ENCODE measurements around the gene PCDHB14. TPM values are rescaled to one million over a fixed set of nuclear protein-coding genes. Genes with fewer than 3 reads are reported as not detected.
"Not testable (repeated sequence)": the region's sequence is repeated elsewhere in the genome, so short reads cannot be mapped to it uniquely, and the experiment has no call there.

PCDHB14 gene
- total RNA-seq (2021; ENCODE audit: unreplicated experiment) (0.80 TPM), Bru-seq, nascent RNA (percentile 35 among the genes with signal in this experiment), BruChase-seq, experiment 1, labeled RNA remaining after a 2-hour chase (percentile 51 among the genes with signal in this experiment), BruChase-seq, experiment 2, labeled RNA remaining after a 6-hour chase (percentile 53 among the genes with signal in this experiment)
- 2.1 TPM for polyA plus RNA-seq (2012; ENCODE audit: insufficient read length)
- long read RNA-seq, result 0 reads

- BruUV-seq (replicated peaks), result no TSS peak
- H3K4me3 ChIP-seq (ENCODE audit: low read depth in 2 of 2, low read length in 2 of 2), result peak within 1 kb of the TSS; percentile 35 to 51
Observed at GRCh38 chr5:141223112-141223783, at the start of gene PCDHB14. TSS of gene PCDHB14 (plus strand) at chr5:141223343. CDS start at chr5:141223506, 163 bp downstream.

GRCh38 chr5:141174291-141175104, 48.6 kb upstream of the PCDHB14 start:
- POLR2A ChIA-PET; H3K36me3 ChIP-seq (ENCODE audit: control insufficient read depth, insufficient read depth, low read length); CTCF ChIA-PET; H3K4me3 ChIP-seq (ENCODE audit: low read depth in 2 of 2, low read length in 2 of 2); ATAC-seq; H3K9me3 ChIP-seq (ENCODE audit: control insufficient read depth, insufficient read depth, low read depth, low read length); DNase-seq (ENCODE audit: low read depth, low spot score); BruUV-seq (replicated peaks); H3K27ac ChIP-seq (ENCODE audit: low read length); H3K4me1 ChIP-seq (ENCODE audit: control insufficient read depth, insufficient read depth, low read length): not testable (repeated sequence)
- H3K27me3 ChIP-seq (ENCODE audit: control insufficient read depth, insufficient read depth, low read length), result peaks cover 24% of the 10 kb centered on the region
- in situ Hi-C loops (cut with HindIII; ENCODE audit: low pct_unique_long_range_greater_than_20kb, low sequenced_read_pairs), result loop anchor here (25.0 kb wide), 2 partner anchors 87 to 163 kb away; partner anchors contain the start of genes PCDHB2, PCDHGA1, PCDHGA2 and PCDHGA3
- intact Hi-C loops (cut with micrococcal nuclease; ENCODE audit: unreplicated experiment), result loop anchor here (5.0 kb wide), 1 partner anchor 82 kb away; the partner anchor contains the start of gene PCDHB2

More at GRCh38 chr5:141223112-141223783, at the start of gene PCDHB14:
- intact Hi-C loops (cut with micrococcal nuclease; ENCODE audit: unreplicated experiment), result loop anchor here (5.0 kb wide), 2 partner anchors 189 to 339 kb away; partner anchors contain the start of gene PCDHGA10
- Histone ChIP-seq H3K36me3 (ENCODE audit: control insufficient read depth, insufficient read depth, low read length) (no peaks in the 10 kb centered on the region), H3K9me3 (ENCODE audit: control insufficient read depth, insufficient read depth, low read depth, low read length) (peaks cover 11% of the 10 kb centered on the region; the same call in 1 of the 2 replicates), H3K27ac (ENCODE audit: low read length) (no peak within 1 kb of the TSS), H3K27me3 (ENCODE audit: control insufficient read depth, insufficient read depth, low read length) (peaks cover 3% of the 10 kb centered on the region; the same call in 1 of the 2 replicates), H3K4me1 (ENCODE audit: control insufficient read depth, insufficient read depth, low read length) (no peaks in the 10 kb centered on the region)
- ChIA-PET POLR2A (interaction anchor here (0.5 kb wide), 1 partner anchor 335 kb away, joined by 3 read pairs; no protein-coding TSS in a partner anchor), CTCF (interaction anchor here (0.6 to 2.1 kb wide), 16 partner anchors 17 to 395 kb away, joined by 3 to 12 read pairs (median 4); partner anchors contain the start of genes DIAPH1, PCDHB10, PCDHB11 and PCDHB2)
- DNase-seq (ENCODE audit: low read depth, low spot score) (peak; percentile 22), ATAC-seq (peak; percentile 94)
- in situ Hi-C loops (cut with HindIII; ENCODE audit: low pct_unique_long_range_greater_than_20kb, low sequenced_read_pairs), result no loop called here
- TF ChIP-seq SIN3A (IDR thresholded peaks at IDR 0.05; ENCODE audit: borderline replicate concordance, insufficient read depth, low read depth, low read length) (no peak), TCF7L2 (IDR thresholded peaks at IDR 0.05; ENCODE audit: low read depth, low read length) (no peak), REST (IDR thresholded peaks at IDR 0.05; ENCODE audit: insufficient read depth in 1 of 2, low read depth in 2 of 2, low read length in 1 of 2) (no peak), POLR2AphosphoS5 (IDR thresholded peaks at IDR 0.05; ENCODE audit: low read depth, low read length) (no peak), CTCF (IDR thresholded peaks at IDR 0.05) (peak; percentile 72)

Measured in Panc1 (cell line).